Measurements from ENCODE around the gene YIPF6. TPM values are rescaled to one million over a fixed set of nuclear protein-coding genes. Genes with fewer than 3 reads are reported as not detected.
A peak's percentile ranks its signal among the peaks of the same experiment; 100 is the strongest.
"Not testable (repeated sequence)": the region's sequence is repeated elsewhere in the genome, so short reads cannot be mapped to it uniquely, and the experiment has no call there.

YIPF6 gene
- total RNA-seq, 2 donors from 2014 or later: 21.2 to 25.8 TPM

DNA sequence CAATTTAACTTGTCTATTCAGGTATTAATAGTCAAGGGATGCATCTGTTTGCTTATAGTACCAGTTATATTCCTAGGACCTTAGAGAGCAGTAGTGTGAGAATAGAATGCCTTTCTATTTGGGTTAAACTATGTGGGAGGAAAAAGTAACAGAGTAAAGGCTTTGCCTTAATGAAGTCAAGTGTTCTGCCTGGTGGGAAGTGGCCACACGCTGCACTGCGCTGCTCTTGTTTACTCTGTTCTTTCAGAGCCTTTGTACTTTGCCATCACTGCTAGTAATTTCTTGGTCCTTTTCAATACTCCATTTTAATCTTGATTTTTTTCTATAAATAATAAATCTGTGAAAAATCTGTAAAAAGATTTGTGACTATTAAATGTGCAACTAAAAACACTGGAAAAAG is 38.0 kb downstream of the YIPF6 start:
- no peak overlapping the region for H3K27ac Mint-ChIP-seq
- no peak overlapping the region for H3K4me3 Mint-ChIP-seq
- no peaks in the 10 kb centered on the region for H3K9me3 Mint-ChIP-seq
- ATAC-seq (replicated peaks): no peak
- H3K36me3 Mint-ChIP-seq (ENCODE audit: low read depth): peaks cover 45% of the 10 kb centered on the region
- H3K4me1 Mint-ChIP-seq: peaks cover 5% of the 10 kb centered on the region
- H3K27me3 Mint-ChIP-seq: no peaks in the 10 kb centered on the region

DNA sequence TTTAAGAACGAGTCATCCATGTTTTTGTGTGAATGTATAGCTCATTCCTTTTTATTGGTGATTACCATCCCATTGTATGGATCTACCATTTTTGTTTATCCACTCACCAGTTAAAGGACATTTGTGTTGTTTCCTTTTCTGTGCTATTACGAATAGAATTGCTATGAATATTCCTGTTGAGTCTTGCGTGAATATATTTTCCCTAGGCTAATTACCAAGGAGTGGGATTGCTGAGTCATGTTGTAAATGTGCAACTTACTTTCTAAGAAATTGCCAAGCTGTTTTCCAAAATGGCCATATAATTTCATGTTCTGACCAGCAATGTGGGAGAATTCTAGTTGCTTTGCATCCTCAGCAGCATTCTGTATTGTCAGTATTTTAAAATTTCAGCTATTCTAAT is 51.3 kb downstream of the YIPF6 start:
- Mint-ChIP-seq H3K4me3 (no peak overlapping the region), H3K27me3 (no peaks in the 10 kb centered on the region), H3K4me1 (no peaks in the 10 kb centered on the region), H3K27ac (no peak overlapping the region), H3K36me3 (ENCODE audit: low read depth) (no peaks in the 10 kb centered on the region), H3K9me3 (no peaks in the 10 kb centered on the region)
- no peak for ATAC-seq (replicated peaks)

DNA sequence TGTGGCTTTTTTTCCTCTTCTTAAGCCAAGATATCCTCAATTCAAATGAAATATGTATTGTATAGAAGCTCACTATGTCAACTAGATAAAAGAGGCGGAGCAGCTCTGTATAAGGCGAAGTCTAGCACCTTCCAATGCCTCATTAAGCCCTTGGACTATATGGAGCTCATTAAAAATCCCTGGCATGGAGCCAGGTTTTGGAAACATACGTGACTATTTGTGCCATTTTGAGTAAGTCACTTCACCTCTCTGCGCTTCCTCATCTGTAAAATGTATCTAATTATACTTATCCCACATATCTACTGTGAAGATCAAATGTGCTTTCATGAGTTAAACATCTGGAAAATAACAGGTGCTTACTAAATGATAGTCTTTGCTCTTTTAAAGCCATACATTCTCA is 57.2 kb downstream of the YIPF6 start:
- Mint-ChIP-seq H3K9me3 (no peaks in the 10 kb centered on the region), H3K27me3 (no peaks in the 10 kb centered on the region), H3K27ac (no peak overlapping the region), H3K4me1 (no peaks in the 10 kb centered on the region), H3K36me3 (ENCODE audit: low read depth) (no peaks in the 10 kb centered on the region), H3K4me3 (no peak overlapping the region)
- ATAC-seq (replicated peaks): no peak

DNA sequence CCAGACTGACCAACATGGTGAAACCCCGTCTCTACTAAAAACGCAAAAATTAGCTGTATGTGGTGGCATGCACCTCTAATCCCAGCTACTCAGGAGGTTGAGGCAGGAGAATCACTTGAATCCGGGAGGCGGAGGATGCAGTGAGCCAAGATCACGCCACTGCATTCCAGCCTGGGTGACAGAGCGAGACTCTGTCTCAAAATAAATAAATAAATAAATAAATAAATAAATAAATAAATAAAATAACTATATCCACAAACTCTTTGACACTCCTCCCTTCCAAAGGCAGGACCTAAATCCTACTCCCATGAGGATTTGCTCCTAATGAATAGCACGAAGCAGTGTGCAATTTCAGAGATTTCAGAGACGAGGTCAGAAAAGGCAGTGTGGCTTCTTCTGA is 58.3 kb downstream of the YIPF6 start:
- not testable (repeated sequence) for H3K4me1 Mint-ChIP-seq; H3K27ac Mint-ChIP-seq; ATAC-seq (replicated peaks); H3K27me3 Mint-ChIP-seq; H3K4me3 Mint-ChIP-seq; H3K9me3 Mint-ChIP-seq; H3K36me3 Mint-ChIP-seq (ENCODE audit: low read depth)

DNA sequence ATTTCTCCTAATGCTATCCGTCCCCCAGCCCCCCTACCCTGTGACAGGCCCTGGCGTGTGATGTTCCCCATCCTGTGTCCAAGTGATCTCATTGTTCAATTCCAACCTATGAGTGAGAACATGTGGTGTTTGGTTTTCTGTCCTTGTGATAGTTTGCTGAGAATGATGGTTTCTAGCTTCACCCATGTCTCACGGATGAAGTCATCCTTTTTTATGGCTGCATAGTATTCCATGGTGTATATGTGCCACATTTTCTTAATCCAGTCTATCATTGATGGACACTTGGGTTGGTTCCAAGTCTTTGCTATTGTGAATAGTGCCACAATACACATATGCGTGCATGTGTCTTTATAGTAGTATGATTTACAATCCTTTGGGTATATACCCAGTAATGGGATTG is 61.1 kb downstream of the YIPF6 start:
- not testable (repeated sequence) for H3K4me1 Mint-ChIP-seq

DNA sequence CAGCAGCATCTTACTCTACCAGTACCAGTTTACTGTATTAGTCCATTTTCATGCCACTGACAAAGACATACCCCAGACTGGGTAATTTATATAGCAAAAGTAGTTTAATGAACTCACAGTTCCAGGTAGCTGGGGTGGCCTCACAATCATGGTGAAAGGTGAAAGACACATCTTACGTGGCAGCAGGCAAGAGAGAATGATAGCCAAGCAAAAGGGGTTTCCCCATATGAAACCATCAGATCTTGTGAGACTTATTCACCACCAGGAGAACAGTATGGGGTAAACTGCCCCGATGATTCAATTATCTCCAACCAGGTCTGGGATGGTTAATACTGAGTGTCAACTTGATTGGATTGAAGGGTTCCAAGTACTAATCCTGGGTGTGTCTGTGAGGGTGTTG is 69.3 kb downstream of the YIPF6 start:
- peak; percentile 79 for ATAC-seq (replicated peaks)
- H3K27ac Mint-ChIP-seq: peak overlapping the region; percentile 34

More for the DNA sequence above, 61.1 kb downstream of the YIPF6 start:
- not testable (repeated sequence) for H3K9me3 Mint-ChIP-seq; H3K27ac Mint-ChIP-seq; H3K36me3 Mint-ChIP-seq (ENCODE audit: low read depth); H3K27me3 Mint-ChIP-seq; H3K4me3 Mint-ChIP-seq; ATAC-seq (replicated peaks)

DNA sequence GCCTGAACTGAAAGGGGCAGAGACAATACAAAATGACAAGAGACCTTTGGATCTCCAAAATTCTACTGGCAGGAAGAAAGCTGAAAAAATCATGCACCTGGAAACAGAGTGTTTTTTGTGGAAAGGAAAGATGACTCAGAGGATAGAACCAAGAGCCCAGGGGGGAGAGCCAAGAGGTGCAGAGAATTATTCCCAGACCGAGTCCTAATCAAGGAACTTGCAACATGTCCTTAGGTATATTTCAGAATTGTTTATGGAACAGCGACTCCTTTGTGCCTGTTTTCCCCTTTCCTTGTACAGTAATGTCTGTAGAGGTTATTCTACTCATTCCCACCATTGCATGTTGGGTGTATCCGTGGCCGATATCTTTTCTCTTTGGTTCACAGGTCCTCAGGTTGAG is 71.7 kb downstream of the YIPF6 start:
- Mint-ChIP-seq H3K36me3 (ENCODE audit: low read depth) (peaks cover 5% of the 10 kb centered on the region), H3K27ac (no peak overlapping the region), H3K9me3 (no peaks in the 10 kb centered on the region), H3K4me1 (peaks cover 29% of the 10 kb centered on the region), H3K27me3 (no peaks in the 10 kb centered on the region), H3K4me3 (no peak overlapping the region)
- no peak for ATAC-seq (replicated peaks)

More for the DNA sequence above, 69.3 kb downstream of the YIPF6 start:
- peak overlapping the region; percentile 12 for H3K4me3 Mint-ChIP-seq
- peaks cover 24% of the 10 kb centered on the region for H3K4me1 Mint-ChIP-seq
- no peaks in the 10 kb centered on the region for H3K9me3 Mint-ChIP-seq
- H3K36me3 Mint-ChIP-seq (ENCODE audit: low read depth): peaks cover 5% of the 10 kb centered on the region
- no peaks in the 10 kb centered on the region for H3K27me3 Mint-ChIP-seq

DNA sequence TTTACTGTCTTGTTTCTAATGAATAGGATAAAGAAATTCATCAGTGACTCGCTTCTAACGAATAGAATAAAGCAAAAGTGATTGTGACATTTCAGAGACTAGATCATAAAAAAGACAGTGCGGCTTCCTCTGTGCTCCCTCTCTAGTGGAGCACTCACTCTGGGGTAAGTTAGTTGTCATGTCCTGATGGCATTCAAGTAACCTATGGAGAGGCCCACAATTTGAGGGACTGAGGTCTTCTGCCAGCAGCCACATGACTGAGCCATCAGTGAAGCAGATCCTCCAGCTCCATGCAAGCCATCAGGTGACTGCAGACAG is 72.4 kb downstream of the YIPF6 start:
- H3K9me3 Mint-ChIP-seq: no peaks in the 10 kb centered on the region
- peaks cover 5% of the 10 kb centered on the region for H3K36me3 Mint-ChIP-seq (ENCODE audit: low read depth)
- no peaks in the 10 kb centered on the region for H3K27me3 Mint-ChIP-seq
- peaks cover 29% of the 10 kb centered on the region for H3K4me1 Mint-ChIP-seq
- peak; percentile 40 for ATAC-seq (replicated peaks)
- H3K27ac Mint-ChIP-seq: peak overlapping the region; percentile 71
- H3K4me3 Mint-ChIP-seq: peak overlapping the region; percentile 25

DNA sequence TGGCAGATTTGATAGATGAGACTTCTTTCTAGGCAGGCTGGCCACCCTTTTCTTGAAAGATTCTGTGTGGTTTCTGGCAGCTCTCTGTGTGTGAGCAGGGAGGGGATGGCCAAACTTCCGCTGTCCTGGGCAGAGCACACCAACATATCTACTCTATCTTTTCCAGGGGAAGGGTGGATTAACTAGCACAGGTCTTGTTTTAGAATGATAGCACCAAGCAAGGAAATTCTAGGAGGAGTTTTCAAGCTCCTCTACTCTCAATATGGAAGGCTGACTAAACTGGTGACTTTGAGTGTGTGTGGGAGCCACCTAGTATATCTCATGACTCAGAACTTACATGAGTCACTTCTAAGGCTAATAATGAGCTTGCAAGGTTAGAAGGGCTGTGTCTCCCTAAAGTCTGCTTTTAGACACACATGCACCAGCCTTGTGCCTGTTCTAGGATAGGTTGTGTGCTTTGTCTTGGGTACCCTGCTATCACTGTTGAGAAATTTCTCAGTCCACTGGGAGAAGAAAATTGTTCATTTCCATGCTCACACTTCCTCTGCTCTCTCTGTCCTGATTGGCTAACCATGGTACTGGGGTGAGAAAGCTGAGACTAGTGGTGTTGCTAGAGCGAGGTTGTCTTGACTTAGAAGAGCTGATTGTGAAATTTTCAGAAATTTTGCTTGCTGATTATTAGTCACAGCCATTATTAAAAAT is 72.9 kb downstream of the YIPF6 start:
- no peaks in the 10 kb centered on the region for H3K27me3 Mint-ChIP-seq
- peak; percentile 80 for ATAC-seq (replicated peaks)
- no peaks in the 10 kb centered on the region for H3K9me3 Mint-ChIP-seq
- H3K4me1 Mint-ChIP-seq: peaks cover 29% of the 10 kb centered on the region
- H3K4me3 Mint-ChIP-seq: peak overlapping the region; percentile 25
- peak overlapping the region; percentile 71 for H3K27ac Mint-ChIP-seq
- peaks cover 5% of the 10 kb centered on the region for H3K36me3 Mint-ChIP-seq (ENCODE audit: low read depth)

DNA sequence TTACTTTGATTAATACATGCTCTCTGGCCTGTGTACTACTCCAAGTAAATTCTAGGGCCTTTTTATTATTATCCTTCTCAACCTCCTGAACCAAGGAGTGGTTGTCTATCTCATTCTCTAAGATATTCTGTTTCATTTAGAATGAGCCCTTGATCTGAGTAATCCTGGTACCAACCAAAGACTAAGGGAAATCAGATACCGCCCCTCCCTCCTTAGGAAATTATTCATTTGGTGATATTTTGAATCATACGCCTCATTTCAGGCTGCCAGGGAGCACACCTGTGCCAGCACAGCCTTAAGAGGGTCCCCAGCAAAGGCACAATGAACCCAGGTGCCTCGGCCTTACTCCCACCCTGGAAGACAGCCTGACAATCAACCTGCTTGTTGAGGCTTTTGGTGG is 75.4 kb downstream of the YIPF6 start:
- Mint-ChIP-seq H3K4me3 (no peak overlapping the region), H3K4me1 (peaks cover 20% of the 10 kb centered on the region), H3K9me3 (no peaks in the 10 kb centered on the region), H3K27ac (no peak overlapping the region), H3K27me3 (no peaks in the 10 kb centered on the region), H3K36me3 (ENCODE audit: low read depth) (peaks cover 5% of the 10 kb centered on the region)
- peak; percentile 64 for ATAC-seq (replicated peaks)

DNA sequence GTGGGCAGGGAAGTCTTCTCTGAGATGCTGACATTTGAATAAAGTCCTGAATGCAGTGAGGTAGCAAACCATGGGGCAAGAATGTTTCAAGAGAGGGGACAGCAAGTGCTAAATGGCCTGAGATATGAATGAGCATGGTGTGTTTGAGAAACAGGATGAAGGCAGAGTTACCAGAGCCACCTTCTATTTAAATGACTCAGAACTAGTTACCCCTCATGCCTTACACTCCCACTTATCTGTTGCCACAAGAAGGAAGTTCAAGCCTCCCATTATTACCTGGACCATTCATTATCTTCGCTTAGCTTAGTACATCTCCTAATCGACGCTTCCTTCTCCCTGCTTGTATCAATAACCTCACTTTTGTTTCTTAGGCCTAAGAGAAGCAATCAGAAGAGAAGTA is 81.0 kb downstream of the YIPF6 start:
- H3K4me1 Mint-ChIP-seq: peaks cover 2% of the 10 kb centered on the region
- H3K27me3 Mint-ChIP-seq: no peaks in the 10 kb centered on the region
- no peaks in the 10 kb centered on the region for H3K9me3 Mint-ChIP-seq
- H3K27ac Mint-ChIP-seq: no peak overlapping the region
- ATAC-seq (replicated peaks): no peak
- H3K4me3 Mint-ChIP-seq: no peak overlapping the region
- no peaks in the 10 kb centered on the region for H3K36me3 Mint-ChIP-seq (ENCODE audit: low read depth)

DNA sequence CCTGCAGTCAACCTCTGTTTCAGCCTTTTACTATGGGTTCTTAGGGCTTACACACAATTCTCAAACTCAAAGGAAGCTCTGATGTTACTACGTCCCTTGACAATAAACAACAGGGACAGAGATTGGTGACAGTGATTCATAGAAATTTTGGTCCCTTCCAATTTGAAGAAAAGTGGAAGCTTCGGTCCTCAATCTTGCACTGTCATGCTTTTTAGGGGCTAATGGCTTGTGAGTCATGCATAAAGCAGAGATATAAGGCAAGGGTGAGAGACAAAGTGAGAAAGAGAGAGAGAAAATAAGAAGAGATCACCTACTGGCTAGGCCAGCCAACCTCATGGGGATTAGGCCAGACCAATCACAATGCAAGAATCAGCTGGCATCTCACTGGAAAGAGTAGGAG is 85.4 kb downstream of the YIPF6 start:
- no peak overlapping the region for H3K27ac Mint-ChIP-seq

More for the DNA sequence above, 85.4 kb downstream of the YIPF6 start:
- H3K4me3 Mint-ChIP-seq: no peak overlapping the region
- no peaks in the 10 kb centered on the region for H3K36me3 Mint-ChIP-seq (ENCODE audit: low read depth)
- H3K27me3 Mint-ChIP-seq: no peaks in the 10 kb centered on the region
- H3K4me1 Mint-ChIP-seq: no peaks in the 10 kb centered on the region
- no peak for ATAC-seq (replicated peaks)
- H3K9me3 Mint-ChIP-seq: no peaks in the 10 kb centered on the region

Other genes with a start within 250 kb of the YIPF6 start
- gene OPHN1, start 65.6 kb upstream of the YIPF6 start, total RNA-seq: under 1 TPM; 0.22 to 0.95 TPM
- 1 to 10 TPM in 1 of 2 donors, under 1 TPM in 1; 0.52 to 1.8 TPM for gene STARD8, start 148.6 kb downstream of the YIPF6 start, total RNA-seq

All from activated T-helper 17 cell treated with anti-CD3 and anti-CD28 coated beads, Interleukin-2, amount 50 U/mL, for 72 hours (primary cell).